ENCODE data around the gene GABARAP.

DNA sequence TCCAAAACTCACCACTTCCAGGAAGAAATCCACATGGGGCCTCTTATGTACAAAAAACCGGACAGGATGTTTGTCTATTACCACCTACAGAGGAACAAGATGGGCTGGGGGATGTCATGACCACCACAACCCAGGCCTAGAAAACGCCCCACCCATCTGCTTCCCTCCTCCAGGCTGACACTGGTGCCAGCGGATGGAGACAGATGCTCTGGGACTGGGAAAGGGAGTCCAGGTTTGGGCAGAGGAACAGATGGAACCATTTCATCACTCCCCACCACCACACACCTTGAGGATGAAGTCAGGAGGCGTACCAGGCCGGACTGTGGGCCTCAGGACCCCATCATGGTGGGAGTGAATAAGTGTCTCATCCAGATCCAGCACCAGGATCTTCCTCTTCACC is 4.5 kb upstream of the GABARAP start:
- TF ChIP-seq CTCF (conservative IDR thresholded peaks at IDR 0.05 in 1 of 2, IDR thresholded peaks at IDR 0.05 in 1 of 2; ENCODE audit: low read depth in 1 of 2, low read length in 2 of 2) = no peak
- TF ChIP-seq EZH2 (IDR thresholded peaks at IDR 0.05; ENCODE audit: low read length, missing control alignments) = no peak

Measured in fibroblast of lung (primary cell).